IMR-90 (cell line): ENCODE data around the gene COPB1. TPM values are rescaled to one million over a fixed set of nuclear protein-coding genes. Genes with fewer than 3 reads are reported as not detected.

ENCODE experiments used
- ATAC-seq: fragments of 200-7000 bp; cut with Tn5 transposase; 2 replicates; pipeline ENCODE4 v1.9.1; 2020; ENCODE audit warnings: low read depth, mild to moderate bottlenecking, moderate library complexity
- BruUV-seq: library from RNA; stranded (reverse); fragments of 400-500 nt; replicated peaks from 2 replicates; lab custom pipeline; 2021; lab: Mats Ljungman, UMichigan
- CTCF ChIA-PET: fragments of 300-600 bp; formaldehyde crosslinking; extraction: SDS; loops from one replicate; lab custom pipeline; 2021; ENCODE audit warnings: antibody characterized with exemption; lab: Yijun Ruan, JAX
- POLR2A ChIA-PET: fragments of 300-600 bp; sonication (Branson Sonifier 250); formaldehyde crosslinking; loops from one replicate; lab custom pipeline; 2022; ENCODE audit warnings: antibody characterized with exemption; ENCODE audit not compliant: unreplicated experiment; lab: Charles Lee
- DNase-seq: peaks from one replicate; pipeline ENCODE4 v3.0.0; 2013
- H2AFZ ChIP-seq: replicated peaks from 2 replicates; pipeline ENCODE3; 2013; ENCODE audit warnings: low read length, mild to moderate bottlenecking; ENCODE audit not compliant: poor library complexity
- H2AK5ac ChIP-seq: 2 replicates; pipeline ENCODE4 v1.6.1; 2013; ENCODE audit warnings: low read depth, low read length, inconsistent platforms
- H2AK9ac ChIP-seq: replicated peaks from 2 replicates; pipeline ENCODE3; 2013; ENCODE audit warnings: mild to moderate bottlenecking, low read depth, low read length, moderate library complexity; ENCODE audit not compliant: poor library complexity
- H2BK120ac ChIP-seq: 2 replicates; pipeline ENCODE4 v1.6.1; 2013; ENCODE audit warnings: low read depth, low read length, inconsistent platforms
- H2BK15ac ChIP-seq: 3 replicates; pipeline ENCODE4 v1.6.1; 2013; ENCODE audit warnings: low read depth, low read length, inconsistent platforms
- H2BK20ac ChIP-seq: 2 replicates; pipeline ENCODE4 v1.6.1; 2013; ENCODE audit warnings: low read depth, mild to moderate bottlenecking, inconsistent platforms, low read length, moderate library complexity
- H2BK5ac ChIP-seq: 2 replicates; pipeline ENCODE4 v1.6.1; 2013; ENCODE audit warnings: mild to moderate bottlenecking, low read depth, low read length, inconsistent platforms; ENCODE audit not compliant: poor library complexity, severe bottlenecking
- H3K14ac ChIP-seq: replicated peaks from 2 replicates; pipeline ENCODE4 v1.6.1; 2013; ENCODE audit warnings: low read depth, low read length, inconsistent platforms
- H3K18ac ChIP-seq: 2 replicates; pipeline ENCODE4 v1.6.1; 2013; ENCODE audit warnings: low read depth, low read length, control low read depth
- H3K23ac ChIP-seq: 2 replicates; pipeline ENCODE4 v1.6.1; 2013; ENCODE audit warnings: low read depth, low read length, inconsistent platforms
- H3K27ac ChIP-seq: 2 replicates; pipeline ENCODE4 v1.5.1; 2013; ENCODE audit warnings: mild to moderate bottlenecking, control low read depth, low read length; ENCODE audit not compliant: insufficient read depth
- H3K27me3 ChIP-seq: 2 replicates; pipeline ENCODE4 v1.6.1; 2013; ENCODE audit warnings: low read length; ENCODE audit not compliant: control insufficient read depth, insufficient read depth
- H3K36me3 ChIP-seq: 2 replicates; pipeline ENCODE4 v1.6.1; 2013; ENCODE audit warnings: low read length, mixed read lengths; ENCODE audit not compliant: control insufficient read depth, insufficient read depth
- H3K4ac ChIP-seq: 2 replicates; pipeline ENCODE4 v1.6.1; 2013; ENCODE audit warnings: low read depth, low read length, inconsistent platforms
- H3K4me1 ChIP-seq: 2 replicates; pipeline ENCODE4 v1.6.1; 2013; ENCODE audit warnings: low read length, mixed read lengths; ENCODE audit not compliant: control insufficient read depth, insufficient read depth
- H3K4me2 ChIP-seq: 2 replicates; pipeline ENCODE4 v1.6.1; 2013; ENCODE audit warnings: low read depth, mild to moderate bottlenecking, control low read depth, low read length, moderate library complexity
- H3K4me3 ChIP-seq: 2 replicates; pipeline ENCODE4 v1.5.1; 2013; ENCODE audit warnings: low read depth, mild to moderate bottlenecking, control low read depth, low read length, moderate library complexity; ENCODE audit not compliant: insufficient read depth
- H3K56ac ChIP-seq: 2 replicates; pipeline ENCODE4 v1.6.1; 2013; ENCODE audit warnings: low read length, inconsistent platforms; ENCODE audit not compliant: insufficient read depth; ENCODE audit errors: extremely low read depth
- H3K79me1 ChIP-seq, 2 experiments: 2 replicates each; pipeline ENCODE4 v1.6.1; 2013; ENCODE audit warnings: low read length in 2 of 2, inconsistent platforms in 1 of 2, low read depth in 1 of 2
- H3K9ac ChIP-seq: 2 replicates; pipeline ENCODE4 v1.6.1; 2013; ENCODE audit warnings: low read depth, low read length, control low read depth
- H3K9me1 ChIP-seq: 2 replicates; pipeline ENCODE4 v1.6.1; 2013; ENCODE audit warnings: low read length, inconsistent platforms; ENCODE audit not compliant: insufficient read depth
- H3K9me3 ChIP-seq: 2 replicates; pipeline ENCODE4 v1.6.1; 2013; ENCODE audit warnings: low read length; ENCODE audit not compliant: control insufficient read depth, insufficient read depth
- H4K20me1 ChIP-seq: 2 replicates; pipeline ENCODE4 v1.6.1; 2013; ENCODE audit warnings: low read length, inconsistent platforms; ENCODE audit not compliant: insufficient read depth
- H4K5ac ChIP-seq: 2 replicates; pipeline ENCODE4 v1.6.1; 2013; ENCODE audit warnings: mild to moderate bottlenecking, low read depth, low read length, control low read depth
- H4K8ac ChIP-seq, 2 experiments: 2 replicates each; pipeline ENCODE4 v1.6.1; 2013; ENCODE audit warnings: low read depth in 2 of 2, low read length in 2 of 2, control low read depth in 1 of 2, inconsistent platforms in 1 of 2
- H4K91ac ChIP-seq: 2 replicates; pipeline ENCODE4 v1.6.1; 2013; ENCODE audit warnings: low read depth, low read length, inconsistent platforms; ENCODE audit not compliant: insufficient read depth
- CHD1 ChIP-seq: IDR thresholded peaks from 2 replicates; pipeline ENCODE4 v1.6.1; 2012; ENCODE audit warnings: low read depth, low read length, improper control_type of control experiment
- CTCF ChIP-seq: conservative IDR thresholded peaks from 2 replicates; pipeline ENCODE4 v1.5.1; 2012; ENCODE audit warnings: mild to moderate bottlenecking, low read depth, low read length, improper control_type of control experiment
- ELK1 ChIP-seq: fragments of 150-350 bp; IDR thresholded peaks from 2 replicates; pipeline ENCODE4 v1.6.1; 2016; ENCODE audit warnings: low read depth, mild to moderate bottlenecking, low read length, moderate library complexity, borderline replicate concordance
- FOS ChIP-seq: fragments of 150-350 bp; IDR thresholded peaks from 2 replicates; pipeline ENCODE4 v1.6.1; 2016; ENCODE audit warnings: low read depth, low read length
- MAFK ChIP-seq: IDR thresholded peaks from 2 replicates; pipeline ENCODE4 v1.6.1; 2012; ENCODE audit warnings: low read depth, low read length, improper control_type of control experiment
- MAZ ChIP-seq: IDR thresholded peaks from 2 replicates; pipeline ENCODE4 v1.6.1; 2012; ENCODE audit warnings: low read depth, mild to moderate bottlenecking, low read length, improper control_type of control experiment, moderate library complexity, borderline replicate concordance
- MXI1 ChIP-seq: IDR thresholded peaks from 2 replicates; pipeline ENCODE4 v1.6.1; 2012; ENCODE audit warnings: low read depth, mild to moderate bottlenecking, low read length, moderate library complexity, borderline replicate concordance
- NFE2L2 ChIP-seq: fragments of 150-350 bp; IDR thresholded peaks from 2 replicates; pipeline ENCODE4 v1.6.1; 2016; ENCODE audit warnings: low read depth, mild to moderate bottlenecking, low read length
- POLR2A ChIP-seq: IDR thresholded peaks from 2 replicates; pipeline ENCODE4 v1.6.1; 2012; ENCODE audit warnings: mild to moderate bottlenecking, low read depth, low read length
- RAD21 ChIP-seq: IDR thresholded peaks from 2 replicates; pipeline ENCODE4 v1.6.1; 2012; ENCODE audit warnings: low read length, improper control_type of control experiment
- RCOR1 ChIP-seq: IDR thresholded peaks from 2 replicates; pipeline ENCODE4 v1.6.1; 2012; ENCODE audit warnings: mild to moderate bottlenecking, low read length, improper control_type of control experiment; ENCODE audit not compliant: insufficient replicate concordance
- RFX5 ChIP-seq: IDR thresholded peaks from 2 replicates; pipeline ENCODE4 v1.8.0; 2012; ENCODE audit warnings: low read depth, mild to moderate bottlenecking, low read length, moderate library complexity
- SMC3 ChIP-seq: fragments of 150-350 bp; IDR thresholded peaks from 2 replicates; pipeline ENCODE4 v1.6.1; 2016; ENCODE audit warnings: low read depth, mild to moderate bottlenecking, antibody characterized with exemption, low read length, moderate library complexity
- USF2 ChIP-seq: fragments of 150-350 bp; IDR thresholded peaks from 2 replicates; pipeline ENCODE4 v1.6.1; 2017; ENCODE audit warnings: mild to moderate bottlenecking, antibody characterized with exemption, low read length, low read depth
- WGBS, 2 experiments: methylation state at CpG; one replicate each; pipeline versions ENCODE4 v1.1.5 to v1.1.7; 2013; ENCODE audit warnings: missing lambda C conversion rate in 2 of 2; ENCODE audit not compliant: insufficient read length in 1 of 2; ENCODE audit errors: extremely low coverage in 2 of 2; 5-methylcytosine and 5-hydroxymethylcytosine counted together
- dilution Hi-C: fragments of 300-500 bp; cut with HindIII; formaldehyde crosslinking; loops from one replicate; pipeline ENCODE4 v1.14.3; 2018; ENCODE audit warnings: low sequenced_read_pairs; ENCODE audit not compliant: unreplicated experiment
- in situ Hi-C: fragments of 300-500 bp; cut with MboI; formaldehyde crosslinking; loops from 3 replicates; pipeline ENCODE4 v1.14.3; 2019; ENCODE audit warnings: low sequenced_read_pairs, inconsistent platforms, mixed read lengths
- intact Hi-C: fragments of 100-400 bp; cut with micrococcal nuclease; formaldehyde crosslinking; loops from 2 replicates; pipeline ENCODE4 v1.10.0; 2022
- polyA plus RNA-seq, 3 experiments: library from polyadenylated mRNA; depleted of rRNA; stranded (reverse); fragments of >200 nt; gene quantifications; 2 replicates each; pipeline ENCODE4 v1.2.3, GENCODE V29; 2012; ENCODE audit warnings: low replicate concordance in 1 of 3
- total RNA-seq: library from RNA; depleted of rRNA; stranded (reverse); fragments of >200 nt; gene quantifications from 2 replicates; pipeline ENCODE4 v1.2.3, GENCODE V29; 2012

Gene COPB1
- total and polyA plus RNA-seq, 2 of the 4 experiments (the other 2 are of a cell fraction): 136 to 341 TPM

- Histone ChIP-seq H3K14ac (no peak overlapping the region), H3K27ac (no peak overlapping the region), H4K91ac (no peak overlapping the region), H3K23ac (no peak overlapping the region), H2AK5ac (no peak overlapping the region), H3K9me1 (no peaks in the 10 kb centered on the region), H2BK15ac (no peak overlapping the region), H3K4ac (no peak overlapping the region), H3K18ac (no peak overlapping the region), H3K4me3 (no peak overlapping the region), H3K36me3 (peaks cover 60% of the 10 kb centered on the region), H4K8ac (no peak overlapping the region), H3K79me1 (peaks cover 7 to 31% of the 10 kb centered on the region in 2 experiments), H3K56ac (no peak overlapping the region), H2BK5ac (no peak overlapping the region), H4K20me1 (no peaks in the 10 kb centered on the region; the same call in 1 of the 2 replicates), H3K4me2 (no peak overlapping the region), H3K9ac (no peak overlapping the region), H2AFZ (no peak overlapping the region), H3K27me3 (no peaks in the 10 kb centered on the region), H2BK20ac (no peak overlapping the region), H4K5ac (no peak overlapping the region), H3K9me3 (no peaks in the 10 kb centered on the region), H2AK9ac (no peak overlapping the region), H3K4me1 (no peaks in the 10 kb centered on the region), H2BK120ac (no peak overlapping the region)
- ATAC-seq (no peak), DNase-seq (no peak)
- in situ Hi-C loops (no loop called here), intact Hi-C loops (loop anchor here (5.0 kb wide), 1 partner anchor 34 kb away; the partner anchor contains the start of gene COPB1), dilution Hi-C loops (loop anchor here (25.0 kb wide), 1 partner anchor 151 kb away; no protein-coding TSS in a partner anchor)
- BruUV-seq: no TSS peak
- WGBS, 2 experiments: no CpG with 5 or more reads among the region's 2 CpGs
- ChIA-PET CTCF (no interaction called here), POLR2A (no interaction called here)
- TF ChIP-seq RAD21: no peak
- TF ChIP-seq USF2: no peak
- TF ChIP-seq CHD1: no peak
- TF ChIP-seq NFE2L2: no peak
- TF ChIP-seq RFX5: no peak
- TF ChIP-seq MAZ: no peak
- TF ChIP-seq POLR2A: no peak
- no peak for TF ChIP-seq MXI1
- no peak for TF ChIP-seq SMC3
- no peak for TF ChIP-seq RCOR1
- TF ChIP-seq ELK1: no peak
- no peak for TF ChIP-seq FOS
- no peak for TF ChIP-seq CTCF
- TF ChIP-seq MAFK: no peak
Observed at GRCh38 chr11:14463623-14464022, 36.0 kb downstream of the COPB1 start.
